ENCODE data around the gene KLRF1.

DNA sequence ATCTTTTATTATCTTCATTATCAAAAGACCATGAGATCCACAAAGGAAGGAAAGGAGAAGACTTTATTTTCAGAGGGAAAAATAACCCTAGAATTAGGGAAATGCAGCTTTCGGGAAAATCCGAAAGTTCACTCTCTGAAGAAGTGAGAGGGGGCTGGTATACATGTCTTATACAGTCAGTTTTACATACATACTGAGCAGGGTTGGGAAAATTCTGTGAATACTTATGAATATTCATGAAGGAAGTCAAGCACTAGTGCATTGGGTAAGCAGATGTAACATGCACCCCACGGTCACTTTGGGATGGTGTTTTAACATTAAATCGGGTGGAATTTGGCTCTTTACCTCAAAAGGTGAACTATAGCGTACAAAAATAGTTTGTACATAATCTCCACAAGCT is 15.7 kb upstream of the KLRF1 start:
- no peak for TF ChIP-seq POLR2A (IDR thresholded peaks at IDR 0.05; ENCODE audit: low read depth, low read length)
- no peak for TF ChIP-seq TAF1 (IDR thresholded peaks at IDR 0.05; ENCODE audit: borderline replicate concordance, low read depth, low read length)
- TF ChIP-seq POLR2AphosphoS5 (IDR thresholded peaks at IDR 0.05; ENCODE audit: low read depth, low read length) = no peak
